K562 (cell line): Measurements from ENCODE around the gene MALRD1. TPM values are rescaled to one million over a fixed set of nuclear protein-coding genes. Genes with fewer than 3 reads are reported as not detected.

Source experiments
- ATAC-seq: fragments of 200-7000 bp; cut with Tn5 transposase; 3 replicates; pipeline ENCODE4 v1.9.1; 2020; ENCODE audit warnings: moderate library complexity
- BruUV-seq: library from RNA; stranded (reverse); fragments of 400-500 nt; replicated peaks from 2 replicates; lab custom pipeline; 2021; lab: Mats Ljungman, UMichigan
- CTCF ChIA-PET: fragments of 300-600 bp; formaldehyde crosslinking; extraction: SDS; loops from one replicate; lab custom pipeline; 2021; ENCODE audit warnings: low intra/inter-chr PET ratio; lab: Yijun Ruan, JAX
- POLR2A ChIA-PET: fragments of 300-600, 350-650 bp; sonication (Branson Sonifier 250); formaldehyde crosslinking; extraction: SDS; loops from one replicate; lab custom pipeline; 2021; ENCODE audit warnings: antibody characterized with exemption, inconsistent platforms; lab: Yijun Ruan, JAX
- DNase-seq, 4 experiments: peaks; one replicate each; pipeline versions ENCODE4 v3.0.0 to v3.0.0-alpha.2; 2011 to 2018; ENCODE audit warnings: low spot score in 3 of 4, mixed read lengths in 3 of 4; ENCODE audit errors: extremely low read depth in 1 of 4
- FAIRE-seq: peaks from 2 replicates; lab custom pipeline; 2011; peaks lifted over from hg19 to GRCh38; lab: Jason Lieb, UNC
- H2AFZ ChIP-seq: 2 replicates; pipeline ENCODE4 v1.6.0; 2011; ENCODE audit warnings: low read depth, low read length, control low read depth, inconsistent platforms
- H3K27ac ChIP-seq: fragments of 200-600 bp; 3 replicates; pipeline ENCODE4 v1.8.0; 2011; ENCODE audit warnings: low read depth, mild to moderate bottlenecking, control low read depth, inconsistent platforms, low read length, moderate library complexity, mixed read lengths; ENCODE audit errors: extremely low read depth
- H3K27me3 ChIP-seq, 2 experiments: fragments of 300-600 bp in 1 of 2; 2 replicates in 1 of 2; 3 replicates in 1 of 2; pipeline versions ENCODE4 v1.6.0 to v1.8.0; 2011; ENCODE audit warnings: inconsistent platforms in 2 of 2, low read length in 2 of 2, mild to moderate bottlenecking in 1 of 2, mixed read lengths in 1 of 2, moderate library complexity in 1 of 2; ENCODE audit not compliant: control insufficient read depth in 2 of 2, insufficient read depth in 2 of 2
- H3K36me3 ChIP-seq: fragments of 300-600 bp; 3 replicates; pipeline ENCODE4 v1.8.0; 2011; ENCODE audit warnings: mild to moderate bottlenecking, low read length, inconsistent platforms; ENCODE audit not compliant: control insufficient read depth, insufficient read depth
- H3K4me1 ChIP-seq, 2 experiments: fragments of 200-600 bp in 1 of 2; replicated peaks in 1 of 2; 2 replicates in 1 of 2; 3 replicates in 1 of 2; pipeline versions ENCODE4 v1.5.1 to v1.8.0; 2011; ENCODE audit warnings: inconsistent platforms in 2 of 2, low read length in 2 of 2, mild to moderate bottlenecking in 1 of 2, mixed read lengths in 1 of 2, moderate library complexity in 1 of 2; ENCODE audit not compliant: control insufficient read depth in 2 of 2, insufficient read depth in 2 of 2
- H3K4me2 ChIP-seq: 2 replicates; pipeline ENCODE4 v1.6.1; 2011; ENCODE audit warnings: low read length, control low read depth, inconsistent platforms, mixed read lengths; ENCODE audit not compliant: insufficient read depth
- H3K4me3 ChIP-seq: fragments of 200-600 bp; sonication (generic), shearing (Covaris generic); 2 replicates; pipeline ENCODE4 v1.5.1; 2016; ENCODE audit warnings: control low read depth, inconsistent platforms
- H3K79me2 ChIP-seq: fragments of 200-600 bp; 3 replicates; pipeline ENCODE4 v1.8.0; 2011; ENCODE audit warnings: low read length, inconsistent platforms; ENCODE audit not compliant: control insufficient read depth, insufficient read depth
- H3K9ac ChIP-seq, 2 experiments: 2 replicates each; pipeline versions ENCODE4 v1.6.0 to v1.6.1; 2011; ENCODE audit warnings: low read depth in 2 of 2, low read length in 2 of 2, control low read depth in 1 of 2, inconsistent platforms in 1 of 2, mild to moderate bottlenecking in 1 of 2, mixed read lengths in 1 of 2; ENCODE audit not compliant: insufficient read depth in 1 of 2
- H3K9me1 ChIP-seq: one replicate; pipeline ENCODE4 v1.6.0; 2011; ENCODE audit warnings: inconsistent platforms, mild to moderate bottlenecking, low read length, moderate library complexity; ENCODE audit not compliant: control insufficient read depth, insufficient read depth
- H3K9me3 ChIP-seq: replicated peaks from 2 replicates; pipeline ENCODE4 v1.5.1; 2011; ENCODE audit warnings: low read depth, low read length, inconsistent platforms; ENCODE audit not compliant: control insufficient read depth, insufficient read depth
- H4K20me1 ChIP-seq: replicated peaks from 2 replicates; pipeline ENCODE4 v1.6.1; 2011; ENCODE audit warnings: low read length, inconsistent platforms, mixed read lengths; ENCODE audit not compliant: control insufficient read depth, insufficient read depth
- CBX2 ChIP-seq: fragments of 200-600 bp; sonication (generic); IDR thresholded peaks from one replicate; pipeline ENCODE4 v1.6.1; 2012; ENCODE audit warnings: mild to moderate bottlenecking, low read length, inconsistent platforms; ENCODE audit not compliant: insufficient read depth, poor library complexity, severe bottlenecking
- CBX8 ChIP-seq: fragments of 200-600 bp; sonication (generic); IDR thresholded peaks from 2 replicates; pipeline ENCODE4 v1.6.1; 2012; ENCODE audit warnings: borderline replicate concordance, mixed run types, low read depth, mild to moderate bottlenecking, moderate library complexity, mixed read lengths, low read length, control low read depth, inconsistent platforms; ENCODE audit not compliant: poor library complexity, severe bottlenecking; ENCODE audit errors: extremely low read depth
- ERF ChIP-seq: fragments of 450-650 bp; formaldehyde crosslinking; IDR thresholded peaks from 2 replicates; pipeline ENCODE4 v1.4.0; 2020; ENCODE audit warnings: mild to moderate bottlenecking, mixed read lengths
- ILF3 ChIP-seq: fragments of 450-650 bp; IDR thresholded peaks from 2 replicates; pipeline ENCODE4 v1.6.1; 2018; ENCODE audit warnings: antibody characterized with exemption, mild to moderate bottlenecking, moderate library complexity, borderline replicate concordance
- NR2C2 ChIP-seq, 2 experiments: fragments of 200-800 bp in 1 of 2; sonication (Bioruptor generic) in 1 of 2; sonication (generic) in 1 of 2; formaldehyde crosslinking in 1 of 2; IDR thresholded peaks; 2 replicates each; pipeline versions ENCODE4 v1.6.1 to v1.8.0; 2016 to 2022; ENCODE audit warnings: mild to moderate bottlenecking in 1 of 2, missing compliant biosample characterization in 1 of 2, missing genetic modification characterization in 1 of 2, missing genetic modification reagents in 1 of 2
- PHF20 ChIP-seq: fragments of 450-650 bp; IDR thresholded peaks from 2 replicates; pipeline ENCODE4 v1.6.1; 2018; ENCODE audit not compliant: partially characterized antibody
- SLC30A9 ChIP-seq: fragments of 250-450 bp; sonication (Bioruptor Pico); IDR thresholded peaks from 2 replicates; pipeline ENCODE4 v1.8.0; 2022; ENCODE audit warnings: mild to moderate bottlenecking, moderate library complexity
- SOX6 ChIP-seq: fragments of 450-650 bp; IDR thresholded peaks from 2 replicates; pipeline ENCODE4 v1.6.1; 2014; ENCODE audit warnings: mild to moderate bottlenecking
- WHSC1 ChIP-seq: IDR thresholded peaks from one replicate; pipeline ENCODE4 v1.6.1; 2012; ENCODE audit warnings: low read length, control low read depth, inconsistent platforms
- ZNF217 ChIP-seq: sonication (generic); formaldehyde crosslinking; IDR thresholded peaks from 2 replicates; pipeline ENCODE4 v1.8.0; 2022; ENCODE audit warnings: mild to moderate bottlenecking, missing genetic modification reagents
- ZNF324 ChIP-seq: fragments of 250-450 bp; sonication (Bioruptor Pico); IDR thresholded peaks from 2 replicates; pipeline ENCODE4 v1.4.0; 2020; ENCODE audit warnings: mild to moderate bottlenecking
- ZNF695 ChIP-seq: fragments of 450-650 bp; formaldehyde crosslinking; IDR thresholded peaks from 2 replicates; pipeline ENCODE4 v1.4.0; 2020; ENCODE audit warnings: mild to moderate bottlenecking, moderate library complexity
- ZNF75A ChIP-seq: fragments of 450-650 bp; formaldehyde crosslinking; IDR thresholded peaks from 2 replicates; pipeline ENCODE4 v1.4.0; 2020; ENCODE audit warnings: mild to moderate bottlenecking
- WGBS: fragments of 100-300 bp; shearing (Covaris generic); methylation state at CpG from one replicate; pipeline ENCODE4 v1.1.6; 2016; ENCODE audit warnings: low coverage, mixed read lengths; ENCODE audit not compliant: insufficient coverage; ENCODE audit errors: missing lambda C conversion rate; 5-methylcytosine and 5-hydroxymethylcytosine counted together
- in situ Hi-C: fragments of 300-500 bp; cut with MboI; formaldehyde crosslinking; loops from 4 replicates; pipeline ENCODE4 v1.15.0; 2018; ENCODE audit warnings: inconsistent platforms, mixed read lengths
- intact Hi-C: fragments of 100-400 bp; cut with micrococcal nuclease; formaldehyde crosslinking; loops from 2 replicates; pipeline ENCODE4 v1.14.2; 2022
- polyA plus RNA-seq, 8 experiments: library from polyadenylated mRNA; depleted of rRNA in 4 of 8; stranded (reverse) in 5 of 8; unstranded in 3 of 8; fragments of >200 nt; fragmentation: Nextera tagmentation in 2 of 8; fragmentation: Illumina TruSeq in 1 of 8; extraction: Ambion mirVana in 2 of 8; extraction: Trizol in 1 of 8; gene quantifications; 2 replicates each; pipeline versions ENCODE4 v1.2.1 to v1.2.3, GENCODE V29; 2011 to 2014; ENCODE audit warnings: inconsistent platforms in 1 of 8, missing spikeins in 1 of 8
- total RNA-seq, 7 experiments: library from RNA; depleted of rRNA in 6 of 7; stranded (reverse); fragments of >200 nt in 6 of 7; fragmentation: Illumina TruSeq in 2 of 7; extraction: Trizol in 2 of 7; gene quantifications; 2 replicates each; pipeline versions ENCODE4 v1.2.1 to v1.2.3, GENCODE V29; 2011 to 2021; ENCODE audit warnings: low replicate concordance in 1 of 7
- TF ChIP-seq, protein P1 (sequence below): fragments of 450-650 bp; IDR thresholded peaks from 2 replicates; pipeline ENCODE4 v1.6.1; 2017; ENCODE audit warnings: antibody characterized with exemption, mild to moderate bottlenecking
- TF ChIP-seq, protein P2 (sequence below): fragments of 450-650 bp; IDR thresholded peaks from 2 replicates; pipeline ENCODE4 v1.7.1; 2018; ENCODE audit warnings: mild to moderate bottlenecking, low read depth; ENCODE audit not compliant: partially characterized antibody

Gene MALRD1
- total and polyA plus RNA-seq, 9 of the 15 experiments (the other 6 are each of a cell fraction or from before 2014, with no cell fraction given), result not detected

DNA sequence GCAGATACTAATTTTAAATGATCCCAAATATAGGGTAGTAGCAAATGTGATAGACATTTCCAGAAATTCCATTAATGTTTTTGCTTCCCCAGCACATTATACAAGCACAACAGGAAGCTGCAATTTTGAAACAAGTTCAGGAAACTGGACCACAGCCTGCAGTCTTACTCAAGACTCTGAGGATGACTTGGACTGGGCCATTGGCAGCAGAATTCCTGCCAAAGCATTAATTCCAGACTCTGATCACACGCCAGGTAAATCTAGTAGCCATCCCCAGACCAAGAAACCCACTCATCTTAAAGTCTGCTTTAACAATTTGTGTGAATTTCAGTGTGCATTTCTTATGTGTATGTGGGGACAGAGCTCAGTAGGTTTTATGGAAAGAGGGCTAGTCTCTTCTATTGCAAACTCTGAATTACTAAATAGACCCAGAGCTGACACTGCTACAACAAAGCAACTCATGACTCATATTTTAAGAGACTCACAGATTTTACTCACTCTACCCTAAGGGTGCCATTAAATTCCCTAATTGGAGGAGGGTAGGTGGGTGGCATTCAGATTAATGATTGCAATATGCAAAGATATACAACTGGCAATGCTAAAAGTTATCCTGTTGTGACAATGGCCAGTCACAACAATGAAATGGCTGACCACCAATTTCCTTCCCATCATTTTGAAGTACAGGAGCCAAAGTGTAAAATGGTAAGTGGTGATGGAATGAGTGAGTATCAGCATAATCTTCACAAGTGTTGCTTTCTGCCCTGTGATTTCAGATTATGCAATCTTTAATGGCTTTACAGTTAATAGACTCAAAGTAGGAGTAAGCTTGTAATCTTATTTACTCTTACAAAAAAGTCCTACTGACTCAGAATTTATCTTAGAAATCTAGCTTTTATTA lies 450.0 kb downstream of the MALRD1 start:
- ATAC-seq (no peak), DNase-seq (no peak), FAIRE-seq (no peak)
- WGBS, result 0% methylated on average over 1 of the region's 1 CpG
- Histone ChIP-seq H3K27me3 (no peaks in the 10 kb centered on the region), H3K27ac (no peak overlapping the region), H3K79me2 (no peaks in the 10 kb centered on the region), H3K4me3 (no peak overlapping the region), H3K4me2 (no peak overlapping the region), H2AFZ (no peak overlapping the region), H4K20me1 (no peaks in the 10 kb centered on the region), H3K9me1 (no peaks in the 10 kb centered on the region), H3K36me3 (no peaks in the 10 kb centered on the region), H3K9me3 (no peaks in the 10 kb centered on the region), H3K9ac (no peak overlapping the region), H3K4me1 (no peaks in the 10 kb centered on the region)
- POLR2A ChIA-PET, result no interaction called here
- intact Hi-C loops (no loop called here), in situ Hi-C loops (no loop called here)
- CTCF ChIA-PET, result no interaction called here
- BruUV-seq, result no TSS peak
- no peak for TF ChIP-seq CBX2
- TF ChIP-seq SLC30A9 (CRISPR knock-in tag), result no peak
- no peak for TF ChIP-seq ZNF695 (CRISPR knock-in tag)
- no peak for TF ChIP-seq SOX6
- no peak for TF ChIP-seq ILF3
- TF ChIP-seq, protein P1, sequence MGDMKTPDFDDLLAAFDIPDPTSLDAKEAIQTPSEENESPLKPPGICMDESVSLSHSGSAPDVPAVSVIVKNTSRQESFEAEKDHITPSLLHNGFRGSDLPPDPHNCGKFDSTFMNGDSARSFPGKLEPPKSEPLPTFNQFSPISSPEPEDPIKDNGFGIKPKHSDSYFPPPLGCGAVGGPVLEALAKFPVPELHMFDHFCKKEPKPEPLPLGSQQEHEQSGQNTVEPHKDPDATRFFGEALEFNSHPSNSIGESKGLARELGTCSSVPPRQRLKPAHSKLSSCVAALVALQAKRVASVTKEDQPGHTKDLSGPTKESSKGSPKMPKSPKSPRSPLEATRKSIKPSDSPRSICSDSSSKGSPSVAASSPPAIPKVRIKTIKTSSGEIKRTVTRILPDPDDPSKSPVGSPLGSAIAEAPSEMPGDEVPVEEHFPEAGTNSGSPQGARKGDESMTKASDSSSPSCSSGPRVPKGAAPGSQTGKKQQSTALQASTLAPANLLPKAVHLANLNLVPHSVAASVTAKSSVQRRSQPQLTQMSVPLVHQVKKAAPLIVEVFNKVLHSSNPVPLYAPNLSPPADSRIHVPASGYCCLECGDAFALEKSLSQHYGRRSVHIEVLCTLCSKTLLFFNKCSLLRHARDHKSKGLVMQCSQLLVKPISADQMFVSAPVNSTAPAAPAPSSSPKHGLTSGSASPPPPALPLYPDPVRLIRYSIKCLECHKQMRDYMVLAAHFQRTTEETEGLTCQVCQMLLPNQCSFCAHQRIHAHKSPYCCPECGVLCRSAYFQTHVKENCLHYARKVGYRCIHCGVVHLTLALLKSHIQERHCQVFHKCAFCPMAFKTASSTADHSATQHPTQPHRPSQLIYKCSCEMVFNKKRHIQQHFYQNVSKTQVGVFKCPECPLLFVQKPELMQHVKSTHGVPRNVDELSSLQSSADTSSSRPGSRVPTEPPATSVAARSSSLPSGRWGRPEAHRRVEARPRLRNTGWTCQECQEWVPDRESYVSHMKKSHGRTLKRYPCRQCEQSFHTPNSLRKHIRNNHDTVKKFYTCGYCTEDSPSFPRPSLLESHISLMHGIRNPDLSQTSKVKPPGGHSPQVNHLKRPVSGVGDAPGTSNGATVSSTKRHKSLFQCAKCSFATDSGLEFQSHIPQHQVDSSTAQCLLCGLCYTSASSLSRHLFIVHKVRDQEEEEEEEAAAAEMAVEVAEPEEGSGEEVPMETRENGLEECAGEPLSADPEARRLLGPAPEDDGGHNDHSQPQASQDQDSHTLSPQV, result no peak
- no peak for TF ChIP-seq ERF
- TF ChIP-seq CBX8, result no peak
- no peak for TF ChIP-seq ZNF75A
- no peak for TF ChIP-seq ZNF324 (CRISPR knock-in tag)
- TF ChIP-seq WHSC1, result no peak
- TF ChIP-seq ZNF217 (CRISPR knock-in tag), result no peak
- TF ChIP-seq NR2C2 (CRISPR knock-in tag; IDR thresholded peaks at IDR 0.05), result no peak
- TF ChIP-seq NR2C2 (tag; IDR thresholded peaks at IDR 0.05), result no peak
- no peak for TF ChIP-seq PHF20
- TF ChIP-seq, protein P2, sequence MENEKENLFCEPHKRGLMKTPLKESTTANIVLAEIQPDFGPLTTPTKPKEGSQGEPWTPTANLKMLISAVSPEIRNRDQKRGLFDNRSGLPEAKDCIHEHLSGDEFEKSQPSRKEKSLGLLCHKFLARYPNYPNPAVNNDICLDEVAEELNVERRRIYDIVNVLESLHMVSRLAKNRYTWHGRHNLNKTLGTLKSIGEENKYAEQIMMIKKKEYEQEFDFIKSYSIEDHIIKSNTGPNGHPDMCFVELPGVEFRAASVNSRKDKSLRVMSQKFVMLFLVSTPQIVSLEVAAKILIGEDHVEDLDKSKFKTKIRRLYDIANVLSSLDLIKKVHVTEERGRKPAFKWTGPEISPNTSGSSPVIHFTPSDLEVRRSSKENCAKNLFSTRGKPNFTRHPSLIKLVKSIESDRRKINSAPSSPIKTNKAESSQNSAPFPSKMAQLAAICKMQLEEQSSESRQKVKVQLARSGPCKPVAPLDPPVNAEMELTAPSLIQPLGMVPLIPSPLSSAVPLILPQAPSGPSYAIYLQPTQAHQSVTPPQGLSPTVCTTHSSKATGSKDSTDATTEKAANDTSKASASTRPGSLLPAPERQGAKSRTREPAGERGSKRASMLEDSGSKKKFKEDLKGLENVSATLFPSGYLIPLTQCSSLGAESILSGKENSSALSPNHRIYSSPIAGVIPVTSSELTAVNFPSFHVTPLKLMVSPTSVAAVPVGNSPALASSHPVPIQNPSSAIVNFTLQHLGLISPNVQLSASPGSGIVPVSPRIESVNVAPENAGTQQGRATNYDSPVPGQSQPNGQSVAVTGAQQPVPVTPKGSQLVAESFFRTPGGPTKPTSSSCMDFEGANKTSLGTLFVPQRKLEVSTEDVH, result no peak
